ENCODE data around the gene GPRIN1.

- no peak for TF ChIP-seq POLR2A (IDR thresholded peaks at IDR 0.05)
- TF ChIP-seq CTCF (IDR thresholded peaks at IDR 0.05): no peak
- TF ChIP-seq POLR2AphosphoS5 (IDR thresholded peaks at IDR 0.05): no peak
Measured at GRCh38 chr5:176549871-176550270, 60.1 kb downstream of the GPRIN1 start.
